HG02798 (cell line): ENCODE data around the gene EFCAB5.
"Not testable (repeated sequence)": the region's sequence is repeated elsewhere in the genome, so short reads cannot be mapped to it uniquely, and the experiment has no call there.

Experiments
- ATAC-seq: cut with Tn5 transposase; IDR thresholded peaks from one replicate; pipeline ENCODE4 v1.9.1; 2021; ENCODE audit warnings: mild to moderate bottlenecking; ENCODE audit not compliant: unreplicated experiment, poor library complexity

The EFCAB5 gene

DNA sequence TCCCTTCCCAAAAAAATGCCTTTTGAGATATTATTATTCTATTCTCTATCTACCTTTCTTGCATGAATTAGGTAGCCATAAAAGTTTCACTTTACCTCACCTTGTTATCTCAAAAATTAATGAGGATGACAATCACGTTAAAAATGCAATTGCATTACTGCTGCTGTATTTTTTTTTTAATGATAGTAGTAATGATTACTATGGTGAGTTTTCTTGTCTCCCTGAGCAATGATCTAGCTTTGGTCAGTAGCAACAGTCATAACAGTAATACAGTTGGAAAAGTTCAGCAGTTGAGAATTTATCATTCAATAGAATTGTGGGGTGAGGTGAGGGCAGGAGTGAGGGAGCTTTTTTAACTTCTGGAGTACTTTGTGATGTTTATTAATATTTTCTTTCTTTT lies at the start of gene EFCAB5:
Gene EFCAB5, plus strand, starts transcription at position 301 of the 400 bp plus-strand sequence. CDS start 163 bp downstream, outside the sequence.
- ATAC-seq, result no peak

DNA sequence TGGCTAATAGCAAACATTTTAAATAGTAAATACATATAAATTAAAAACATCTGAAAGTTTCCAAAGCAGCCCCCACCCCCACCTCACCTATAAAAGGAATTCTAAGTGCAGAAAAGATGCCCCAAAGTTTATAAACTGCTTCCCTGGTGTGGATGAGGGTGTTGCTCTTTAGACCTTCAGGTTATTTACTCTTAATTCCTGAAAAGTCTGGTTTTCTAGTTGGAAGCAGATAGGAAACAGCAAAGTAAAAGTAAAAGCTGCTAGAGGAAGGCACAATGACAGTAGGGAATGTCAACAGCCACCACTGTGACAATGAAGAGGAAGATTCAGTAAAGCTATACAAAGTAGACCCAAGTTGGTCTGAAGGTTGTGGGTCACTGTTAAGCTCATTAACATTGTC lies 49.2 kb upstream of the EFCAB5 start:
- ATAC-seq, result no peak

DNA sequence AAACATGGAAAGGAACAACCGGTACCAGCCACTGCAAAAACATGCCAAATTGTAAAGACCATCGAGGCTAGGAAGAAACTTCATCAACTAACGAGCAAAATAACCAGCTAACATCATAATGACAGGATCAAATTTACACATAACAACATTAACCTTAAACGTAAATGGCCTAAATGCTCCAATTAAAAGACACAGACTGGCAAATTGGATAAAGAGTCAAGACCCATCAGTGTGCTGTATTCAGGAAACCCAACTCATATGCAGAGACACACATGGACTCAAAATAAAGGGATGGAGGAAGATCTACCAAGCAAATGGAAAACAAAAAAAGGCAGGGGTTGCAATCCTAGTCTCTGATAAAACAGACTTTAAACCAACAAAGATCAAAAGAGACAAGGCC lies 44.3 kb upstream of the EFCAB5 start:
- ATAC-seq, result not testable (repeated sequence)

DNA sequence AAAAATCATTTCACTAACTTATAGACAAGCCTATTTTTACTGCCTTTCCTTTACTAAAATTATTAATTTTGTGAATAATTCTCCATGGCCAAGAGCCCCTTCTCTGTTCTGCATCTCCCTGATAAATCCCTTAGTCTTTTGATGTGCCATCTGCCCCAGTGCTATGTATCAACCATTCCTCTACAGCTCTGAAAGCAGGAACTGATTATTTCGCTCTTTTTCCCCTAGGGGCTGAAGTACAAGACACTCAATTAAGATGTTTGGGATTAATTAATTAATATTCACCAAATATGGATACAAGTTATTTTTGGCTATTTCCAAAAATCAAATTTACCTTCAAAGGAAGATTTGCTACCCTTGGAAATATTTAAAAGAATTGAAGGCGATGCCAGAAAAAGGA lies 38.0 kb upstream of the EFCAB5 start:
- no peak for ATAC-seq

DNA sequence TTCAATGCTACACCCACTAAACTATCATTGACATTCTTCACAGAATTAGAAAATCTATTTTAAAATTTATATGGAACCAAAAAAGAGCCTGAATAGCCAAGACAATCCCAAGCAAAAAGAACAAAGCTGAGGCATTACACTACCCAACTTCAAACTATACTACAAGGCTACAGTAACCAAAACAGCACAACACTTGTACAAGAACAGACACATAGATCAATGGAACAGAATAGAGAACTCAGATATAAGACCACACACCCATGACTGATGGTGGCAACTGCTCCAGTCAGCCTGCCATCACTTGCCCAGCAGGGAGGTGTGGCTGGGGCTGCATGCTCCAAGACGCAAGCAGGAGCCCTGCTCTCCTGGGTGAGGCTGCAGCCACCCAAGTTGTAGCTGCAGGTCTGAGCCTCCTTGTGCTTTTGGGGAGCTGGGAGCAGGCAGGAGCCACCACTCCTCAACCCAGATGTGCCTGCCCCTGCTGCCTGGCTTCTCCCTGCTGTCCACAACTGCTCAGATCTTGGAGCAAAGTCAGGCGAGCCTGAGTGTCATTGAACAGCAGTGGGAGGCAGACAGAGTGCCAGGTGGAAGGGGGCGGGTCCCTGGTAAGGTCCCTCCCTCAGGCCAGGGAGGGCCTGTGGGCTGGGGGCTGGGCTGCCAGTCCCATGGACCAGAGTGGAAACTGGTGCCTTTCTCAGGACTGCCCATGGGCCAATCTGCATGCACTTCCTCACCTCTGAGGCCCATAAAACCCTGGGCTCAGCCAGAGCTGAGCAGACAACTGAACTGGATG lies 36.2 kb upstream of the EFCAB5 start:
- no peak for ATAC-seq

DNA sequence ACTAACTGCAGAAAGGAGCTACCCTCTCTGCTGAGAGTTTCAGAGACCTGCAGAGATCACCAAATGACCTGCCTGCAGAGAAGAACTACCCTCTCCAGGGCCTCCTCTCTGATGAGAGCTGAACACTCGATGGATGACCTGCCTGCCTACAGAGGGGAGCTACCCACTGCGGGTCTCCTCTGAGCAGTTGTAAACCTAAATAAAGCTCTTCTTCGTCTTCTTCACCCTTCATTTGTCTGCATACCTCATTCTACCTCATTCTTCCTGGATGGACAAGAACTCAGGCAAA lies 35.6 kb upstream of the EFCAB5 start:
- ATAC-seq, result no peak

DNA sequence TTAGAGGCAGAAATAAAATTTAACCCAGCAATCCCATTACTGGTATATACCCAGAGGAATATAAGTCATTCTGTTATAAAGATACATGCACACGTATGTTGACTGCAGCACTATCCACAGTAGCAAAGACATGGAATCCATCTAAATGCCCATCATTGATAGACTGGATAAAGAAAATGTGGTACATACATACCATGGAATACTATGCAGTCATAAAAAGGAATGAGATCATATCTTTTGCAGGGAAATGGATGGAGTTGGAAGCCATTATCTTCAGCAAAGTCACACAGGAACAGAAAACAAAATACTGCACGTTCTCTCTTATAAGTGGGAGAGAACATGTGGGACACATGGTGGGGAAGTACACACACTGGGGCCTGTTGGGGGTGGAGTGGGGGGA lies 34.5 kb upstream of the EFCAB5 start:
- no peak for ATAC-seq

DNA sequence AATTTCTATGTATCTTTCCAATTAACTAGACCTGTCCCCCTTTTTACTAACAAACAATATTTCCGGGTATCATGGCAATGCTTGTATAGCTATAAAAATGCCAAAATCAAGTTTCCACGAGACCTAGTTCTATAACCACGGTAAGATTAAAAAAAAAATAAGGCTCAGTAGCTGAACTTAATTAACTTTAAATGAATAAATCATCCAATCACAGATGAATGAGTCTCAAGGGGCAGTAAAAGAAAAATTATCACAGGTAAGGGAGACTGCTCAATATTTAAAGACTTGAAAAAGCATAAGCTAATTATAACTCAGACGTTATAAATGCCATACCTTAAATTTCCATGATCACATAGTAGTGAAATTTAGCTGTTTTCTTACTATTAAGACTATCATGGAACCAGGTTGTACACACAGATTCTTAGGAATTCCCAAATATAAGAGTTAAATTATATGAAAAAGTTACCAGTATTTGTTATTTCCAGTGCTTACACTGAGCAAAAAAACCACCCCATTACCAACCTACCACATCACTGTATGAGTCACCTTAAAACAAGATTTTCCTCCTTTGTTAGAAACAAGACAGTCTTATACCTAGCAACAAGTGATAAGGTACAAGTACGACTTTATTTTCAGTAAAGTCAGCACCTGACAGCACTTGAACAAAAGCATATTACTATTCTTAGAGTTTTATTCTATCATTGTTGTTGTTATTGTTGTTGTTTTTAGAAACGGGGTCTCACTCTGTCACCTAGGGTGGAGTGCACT lies 32.0 kb upstream of the EFCAB5 start:
- ATAC-seq, result no peak

DNA sequence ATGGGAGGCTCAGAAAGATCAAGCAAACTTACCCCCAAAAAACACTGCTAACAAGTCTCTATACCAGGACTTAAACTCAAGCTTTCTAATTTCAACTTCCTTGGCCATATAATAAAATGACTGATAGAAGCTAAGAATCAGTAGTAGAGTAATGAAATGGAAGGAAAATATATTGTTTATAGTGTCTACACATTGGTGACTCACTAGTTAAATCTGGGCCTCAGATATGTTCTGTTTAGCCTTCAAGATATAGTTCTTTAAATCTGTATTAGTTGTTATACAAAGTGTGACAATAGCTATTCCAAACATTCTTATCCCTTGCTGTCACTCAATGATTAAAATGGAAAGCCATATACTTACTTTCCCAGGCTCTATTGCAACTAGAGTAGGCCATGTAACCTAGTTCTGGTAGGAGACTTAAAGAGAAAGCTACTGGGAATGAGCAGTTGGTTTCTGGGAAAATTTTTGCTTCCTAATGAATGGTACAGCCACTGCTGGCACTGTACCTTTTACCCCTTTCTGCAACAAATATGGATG lies 29.7 kb upstream of the EFCAB5 start:
- no peak for ATAC-seq

DNA sequence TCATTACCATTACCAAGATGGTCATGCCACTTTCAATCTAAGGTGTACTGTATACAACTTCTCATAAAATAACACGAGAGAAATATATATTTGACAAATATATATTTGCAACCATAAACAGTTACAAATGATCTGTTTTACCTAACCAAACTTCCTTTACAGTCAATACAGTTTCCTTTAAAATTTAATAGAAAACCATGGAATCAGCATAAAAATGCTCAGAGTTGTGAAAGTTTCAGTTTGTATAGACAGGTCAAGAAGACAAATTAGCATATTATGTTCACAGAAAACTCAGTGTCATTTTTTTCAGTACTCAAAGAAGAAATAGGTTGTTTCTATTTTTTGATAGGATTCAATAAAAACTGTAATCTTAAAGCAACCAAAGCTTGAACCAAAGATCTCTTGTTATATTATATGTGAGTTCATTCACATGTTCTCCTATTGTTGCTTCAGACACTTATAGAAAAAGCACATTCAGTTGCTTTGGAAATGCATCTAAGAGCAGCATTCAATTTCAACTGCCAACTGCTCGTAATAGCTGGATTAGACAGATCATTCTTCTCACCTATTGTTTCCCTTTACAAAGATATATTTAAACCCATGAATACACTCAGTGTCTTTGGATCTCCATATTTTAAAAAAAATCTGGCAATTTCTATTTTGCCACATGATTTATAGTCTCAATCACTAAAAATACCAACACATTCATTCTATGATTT lies 26.5 kb upstream of the EFCAB5 start:
- ATAC-seq, result no peak

DNA sequence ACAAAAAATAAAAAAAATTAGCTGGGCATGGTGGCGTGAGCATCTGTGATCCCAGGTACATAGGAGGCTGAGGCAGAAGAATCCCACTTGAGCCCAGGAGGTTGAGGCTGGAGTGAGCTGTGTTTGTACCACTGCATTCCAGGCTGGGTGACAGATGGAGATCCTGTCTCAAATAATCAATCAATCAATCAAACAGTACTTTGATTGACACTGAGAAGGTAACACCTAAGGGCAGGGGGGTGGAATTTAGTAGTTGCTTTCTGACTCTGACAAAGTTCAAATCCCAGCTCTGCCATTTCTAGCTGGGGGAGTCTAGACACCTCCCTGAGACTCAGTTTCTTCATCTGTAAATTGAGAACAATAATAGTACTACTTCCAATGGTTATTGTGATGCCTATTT lies 23.4 kb upstream of the EFCAB5 start:
- no peak for ATAC-seq

DNA sequence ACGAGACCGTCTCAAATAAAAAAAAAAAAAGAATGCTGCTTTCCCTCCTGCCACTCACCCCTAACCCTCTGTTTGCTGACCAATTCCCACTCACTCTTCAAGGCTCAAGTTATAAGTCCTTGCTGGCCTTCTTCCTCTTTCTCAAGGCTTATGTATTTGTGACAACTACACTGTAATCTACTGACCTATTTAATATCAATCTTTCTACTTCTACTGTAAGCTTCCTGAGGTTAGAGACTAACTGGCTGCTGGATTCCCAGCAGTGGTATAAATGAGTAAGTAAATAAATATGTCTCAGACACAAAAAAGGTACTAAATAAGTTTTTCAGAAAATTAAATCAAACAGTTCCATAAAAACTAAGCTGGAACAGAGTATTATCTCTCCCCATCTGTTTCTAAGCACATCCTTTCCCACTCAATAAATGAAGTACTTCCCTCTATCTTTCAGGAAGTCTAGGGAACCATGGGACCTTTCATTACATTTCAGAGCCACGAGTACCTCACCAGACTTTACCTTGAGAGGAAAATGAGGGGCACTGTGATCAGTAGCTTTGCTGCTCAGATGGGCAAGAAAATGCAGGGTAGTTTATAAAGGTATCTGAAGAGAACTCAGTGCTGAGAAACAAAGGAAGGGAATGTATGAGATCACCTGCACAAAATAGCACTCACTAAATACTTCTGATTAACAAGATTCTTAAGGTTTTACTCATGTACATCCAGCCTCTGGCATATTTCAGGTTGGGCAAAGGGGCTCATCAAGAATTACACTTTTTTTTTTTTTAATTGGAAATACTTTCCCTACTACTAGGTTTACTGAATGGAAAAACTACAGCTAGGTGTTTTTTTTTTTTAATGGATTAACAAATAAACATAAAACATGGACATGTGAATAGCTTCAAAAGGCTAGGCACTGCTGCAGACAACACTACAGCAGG lies 22.2 kb upstream of the EFCAB5 start:
- ATAC-seq, result no peak

DNA sequence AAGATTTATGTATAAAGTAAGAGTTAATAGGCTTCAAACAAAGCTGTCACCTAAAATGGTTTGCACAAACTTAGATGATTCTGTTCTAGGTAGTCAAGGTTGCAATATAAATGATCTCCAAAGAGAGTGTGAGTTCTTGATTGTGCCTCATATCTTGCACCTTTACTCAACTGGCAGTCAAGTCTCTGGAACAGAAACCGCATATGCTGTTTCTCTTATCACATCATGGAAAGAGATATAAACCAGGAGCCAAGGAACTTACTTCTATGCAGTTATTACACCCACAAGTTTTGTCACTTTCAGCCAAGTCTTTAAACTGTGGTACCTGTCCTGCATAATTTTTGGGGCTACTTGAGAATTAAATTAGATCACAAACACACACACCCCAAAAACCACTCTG lies 16.6 kb upstream of the EFCAB5 start:
- ATAC-seq, result no peak

DNA sequence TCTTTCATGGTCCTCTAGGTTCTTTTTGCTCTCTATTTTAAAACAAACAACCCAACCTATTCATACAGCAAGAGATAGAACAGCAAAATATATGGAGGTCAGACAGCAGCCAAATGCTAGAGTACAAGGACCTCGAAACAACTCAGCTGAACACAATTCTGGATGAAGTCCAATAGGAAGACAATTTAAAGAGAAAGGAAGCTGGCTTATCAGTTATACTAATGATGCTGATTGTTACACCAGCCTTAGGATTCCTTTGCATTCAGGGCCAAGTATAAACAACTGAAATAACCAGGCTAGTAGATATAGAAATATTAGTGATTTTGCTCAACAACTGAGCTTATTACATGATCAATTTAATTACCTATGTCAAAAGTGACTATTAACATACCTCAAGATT lies 13.9 kb upstream of the EFCAB5 start:
- no peak for ATAC-seq

DNA sequence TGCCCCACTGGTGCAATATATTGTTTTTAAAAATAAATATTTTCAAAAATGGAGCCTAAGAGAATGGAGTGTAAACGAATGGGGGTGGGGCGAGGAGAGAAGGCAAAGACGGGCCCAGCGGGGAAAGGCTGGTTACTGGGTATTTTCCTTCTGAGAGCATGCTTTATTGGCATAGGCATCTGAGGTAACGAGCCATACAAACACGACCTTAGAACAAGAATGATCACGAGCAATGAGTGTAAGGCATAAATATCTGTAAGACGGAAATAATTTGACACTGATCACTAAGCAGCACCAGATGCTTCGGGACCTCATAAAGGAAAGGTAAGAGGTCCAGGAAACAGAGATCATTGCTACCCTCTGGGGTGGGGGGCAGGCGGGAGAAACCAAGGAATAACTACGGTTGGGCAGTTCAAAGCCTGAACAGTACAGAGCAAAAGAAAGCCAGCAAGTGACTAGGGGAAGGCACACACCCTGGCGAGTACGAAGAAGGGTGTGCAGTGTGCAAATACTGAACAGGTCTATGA lies 12.4 kb upstream of the EFCAB5 start:
- no peak for ATAC-seq

DNA sequence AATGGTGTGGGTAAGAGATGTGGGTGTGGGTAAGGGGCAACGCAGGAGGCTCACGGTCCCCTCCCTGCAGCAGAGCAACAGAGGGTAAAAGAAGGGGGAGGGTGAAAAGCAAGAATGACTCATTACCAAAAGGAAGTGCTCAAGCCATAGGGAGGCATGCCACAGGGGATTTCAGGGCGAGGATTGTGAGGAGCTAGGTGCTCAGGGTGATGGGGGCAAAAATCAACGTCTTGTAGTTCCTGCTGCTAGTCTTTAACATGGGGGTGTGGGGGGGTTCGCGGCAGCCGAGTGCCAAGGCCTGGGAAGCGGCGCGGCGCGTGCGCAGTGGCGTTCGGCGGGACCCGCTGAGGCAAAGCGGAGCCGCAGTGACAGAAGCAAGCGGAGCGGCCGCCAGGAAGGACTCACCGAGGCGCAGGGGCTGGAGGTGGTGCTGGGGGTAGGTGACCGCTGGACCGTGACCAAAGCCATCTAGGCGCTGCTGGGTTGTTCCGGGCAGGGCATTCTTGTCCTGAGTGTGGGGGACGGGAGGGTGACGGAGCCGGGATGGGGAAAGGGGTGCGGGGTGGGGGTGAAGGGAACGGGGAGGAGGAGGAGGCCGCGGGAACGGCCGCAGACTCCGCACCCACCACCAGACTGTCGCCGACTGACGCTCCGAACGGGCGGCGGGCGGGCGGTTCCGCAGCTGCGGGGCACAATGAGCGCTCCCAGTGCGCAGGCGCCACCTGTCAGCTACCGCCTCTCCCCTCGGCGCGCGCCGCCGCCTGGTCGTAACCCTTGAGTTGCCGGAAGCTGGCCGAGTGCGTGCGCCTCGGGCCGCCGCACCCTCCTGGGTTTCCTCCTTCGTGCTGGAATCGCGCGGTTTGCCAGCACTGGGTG lies 11.7 kb upstream of the EFCAB5 start, which contains the start of gene SSH2:
Gene SSH2, minus strand, starts transcription at position 696 of the 876 bp plus-strand sequence. Its CDS starts 228 bp downstream, at position 468.
- ATAC-seq, result peak; percentile 77

DNA sequence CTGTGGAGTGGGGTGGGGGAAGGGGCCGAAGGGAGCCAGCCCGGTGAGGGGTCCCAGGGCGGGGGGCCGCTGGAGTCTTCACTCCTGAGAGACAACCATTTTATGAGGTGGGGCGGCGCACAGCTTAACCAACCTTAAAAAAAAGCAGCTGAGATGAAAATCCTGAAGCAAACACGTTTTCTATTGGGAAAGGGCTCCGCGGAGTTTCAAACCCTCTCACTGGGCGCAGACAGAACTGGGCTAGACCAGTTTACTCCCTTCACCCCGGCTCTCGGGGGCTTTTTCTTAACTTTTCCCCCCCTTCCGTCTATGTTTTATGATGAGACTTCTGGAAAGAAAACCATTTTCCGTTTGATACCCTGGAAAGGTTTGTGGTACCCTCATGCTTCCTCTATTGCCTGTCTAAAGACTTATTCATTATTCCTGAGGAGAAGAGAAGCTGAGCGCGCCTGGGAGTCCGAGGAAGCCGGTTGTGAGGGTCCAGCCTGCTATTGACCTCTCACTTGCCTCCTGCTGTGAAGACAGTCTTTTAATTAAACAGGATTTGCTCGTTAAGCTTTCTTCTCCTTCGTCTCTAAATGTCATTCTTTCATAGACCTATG lies 10.9 kb upstream of the EFCAB5 start:
- no peak for ATAC-seq

DNA sequence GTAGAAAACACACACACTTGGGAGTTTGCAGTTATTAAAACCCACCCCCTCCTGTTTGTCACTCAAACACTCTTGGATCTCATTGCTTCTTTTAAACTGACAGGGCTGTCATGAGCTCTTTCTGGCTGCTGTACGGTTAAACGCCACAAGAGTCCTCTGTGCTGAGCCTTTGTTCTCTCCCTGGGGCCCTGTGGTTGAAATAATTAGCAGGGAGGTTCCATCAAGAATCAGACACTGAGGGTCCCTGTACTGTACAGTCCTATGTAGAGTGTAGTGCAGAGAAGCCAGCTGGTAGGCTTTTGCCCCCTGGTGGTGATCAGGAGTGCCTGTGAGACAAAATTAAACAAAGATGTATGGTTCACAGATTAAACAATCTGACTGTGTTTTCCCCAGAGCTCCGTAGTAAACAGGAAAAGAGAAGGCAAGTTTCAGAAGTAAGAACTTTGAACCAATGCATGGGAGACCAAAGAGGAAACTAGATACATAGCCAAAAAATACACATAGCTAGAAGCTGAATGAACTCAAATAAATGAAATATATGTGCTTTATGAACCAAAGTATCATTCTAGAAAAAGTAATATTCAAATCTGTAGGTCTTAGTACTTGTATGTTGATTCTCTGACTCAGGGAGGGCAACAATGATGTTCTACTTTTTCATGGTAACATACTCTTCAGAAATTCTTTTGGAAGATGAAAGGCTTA lies 10.1 kb upstream of the EFCAB5 start:
- ATAC-seq, result peak; percentile 55
